ENCODE measurements around the gene GP1BA.

Gene GP1BA

DNA sequence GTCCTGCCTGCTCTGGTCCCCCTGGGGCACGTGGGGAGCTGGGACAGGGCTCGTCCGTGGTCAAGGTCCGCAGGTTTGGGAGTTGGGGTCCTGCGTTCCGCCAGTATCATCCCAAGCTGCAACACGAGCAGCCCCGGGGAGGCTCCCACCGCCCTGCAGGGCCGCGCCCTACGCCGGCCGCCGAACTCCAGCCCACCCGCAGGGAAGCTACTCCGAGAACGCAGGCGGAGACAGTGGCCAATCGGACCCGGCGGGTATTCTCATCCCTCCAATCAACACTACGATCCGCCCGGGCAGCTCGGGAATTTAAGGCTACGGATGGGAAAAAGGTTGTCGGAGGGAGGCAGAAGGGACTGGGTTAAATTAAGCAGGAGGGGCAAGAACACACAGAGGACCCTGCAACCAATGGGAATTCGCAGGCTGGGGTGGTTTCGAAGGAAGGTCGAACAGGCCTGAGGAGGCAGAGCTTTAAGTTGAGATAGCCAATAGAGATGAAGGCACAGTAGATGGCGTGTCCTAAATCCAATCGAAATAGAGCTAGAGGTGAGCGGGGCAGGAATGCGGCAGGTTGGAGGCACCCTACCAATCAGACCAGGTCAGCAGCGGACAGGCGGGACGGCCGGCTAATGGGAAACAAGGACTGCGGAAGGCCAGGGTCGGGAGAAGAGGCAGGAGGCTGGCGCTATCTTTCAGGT lies 34.9 kb downstream of the GP1BA start (continued):
- no peak for TF ChIP-seq ZNF280D (tag by site-specific recombination; IDR thresholded peaks at IDR 0.05)
- no peak for TF ChIP-seq ZNF621 (tag by site-specific recombination; IDR thresholded peaks at IDR 0.05)
- TF ChIP-seq WT1 (tag by site-specific recombination; IDR thresholded peaks at IDR 0.05): peak; percentile 39
- no peak for TF ChIP-seq BCL6B (tag by site-specific recombination; IDR thresholded peaks at IDR 0.05)
- TF ChIP-seq SALL2 (tag by site-specific recombination; IDR thresholded peaks at IDR 0.05; ENCODE audit: borderline replicate concordance): no peak
- TF ChIP-seq ZFHX2 (tag by site-specific recombination; conservative IDR thresholded peaks at IDR 0.05): 0 out of 2 replicates have a peak, but pooled peaks have one; percentile 20
- no peak; the same call in 1 of the 2 replicates for TF ChIP-seq PRDM4 (tag by site-specific recombination; IDR thresholded peaks at IDR 0.05)
- TF ChIP-seq YY1 (tag by site-specific recombination; IDR thresholded peaks at IDR 0.05): no peak
- TF ChIP-seq, protein P1, sequence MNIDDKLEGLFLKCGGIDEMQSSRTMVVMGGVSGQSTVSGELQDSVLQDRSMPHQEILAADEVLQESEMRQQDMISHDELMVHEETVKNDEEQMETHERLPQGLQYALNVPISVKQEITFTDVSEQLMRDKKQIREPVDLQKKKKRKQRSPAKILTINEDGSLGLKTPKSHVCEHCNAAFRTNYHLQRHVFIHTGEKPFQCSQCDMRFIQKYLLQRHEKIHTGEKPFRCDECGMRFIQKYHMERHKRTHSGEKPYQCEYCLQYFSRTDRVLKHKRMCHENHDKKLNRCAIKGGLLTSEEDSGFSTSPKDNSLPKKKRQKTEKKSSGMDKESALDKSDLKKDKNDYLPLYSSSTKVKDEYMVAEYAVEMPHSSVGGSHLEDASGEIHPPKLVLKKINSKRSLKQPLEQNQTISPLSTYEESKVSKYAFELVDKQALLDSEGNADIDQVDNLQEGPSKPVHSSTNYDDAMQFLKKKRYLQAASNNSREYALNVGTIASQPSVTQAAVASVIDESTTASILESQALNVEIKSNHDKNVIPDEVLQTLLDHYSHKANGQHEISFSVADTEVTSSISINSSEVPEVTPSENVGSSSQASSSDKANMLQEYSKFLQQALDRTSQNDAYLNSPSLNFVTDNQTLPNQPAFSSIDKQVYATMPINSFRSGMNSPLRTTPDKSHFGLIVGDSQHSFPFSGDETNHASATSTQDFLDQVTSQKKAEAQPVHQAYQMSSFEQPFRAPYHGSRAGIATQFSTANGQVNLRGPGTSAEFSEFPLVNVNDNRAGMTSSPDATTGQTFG (tag by site-specific recombination; IDR thresholded peaks at IDR 0.05; ENCODE audit: borderline replicate concordance): no peak
- no peak for TF ChIP-seq ZNF701 (tag by site-specific recombination; IDR thresholded peaks at IDR 0.05)
- no peak for TF ChIP-seq PRDM1 (tag by site-specific recombination; IDR thresholded peaks at IDR 0.05)
- no peak for TF ChIP-seq ZNF169 (tag by site-specific recombination; IDR thresholded peaks at IDR 0.05)
- TF ChIP-seq ZNF292 (tag by site-specific recombination; IDR thresholded peaks at IDR 0.05; ENCODE audit: borderline replicate concordance, low read depth): no peak
- TF ChIP-seq HIC1 (tag by site-specific recombination; IDR thresholded peaks at IDR 0.05): no peak
- no peak for TF ChIP-seq ZNF747 (tag by site-specific recombination; IDR thresholded peaks at IDR 0.05)
- no peak for TF ChIP-seq PRDM2 (tag by site-specific recombination; IDR thresholded peaks at IDR 0.05; ENCODE audit: borderline replicate concordance)
- no peak for TF ChIP-seq ZNF658 (tag by site-specific recombination; IDR thresholded peaks at IDR 0.05)

All from HEK293 (cell line).